Natural killer cell (primary cell): ENCODE data around the gene RSPRY1. TPM values are rescaled to one million over a fixed set of nuclear protein-coding genes. Genes with fewer than 3 reads are reported as not detected.

Source experiments
- ATAC-seq, 3 donors: fragments of 150-1000 bp in 2 of 3; fragments of 200-7000 bp in 1 of 3; cut with Tn5 transposase; 1 replicate in 1 of 3; 2 replicates in 2 of 3; pipeline ENCODE4 v1.10.0; 2021; ENCODE audit warnings: mild to moderate bottlenecking in 2 of 3, moderate library complexity in 2 of 3
- DNase-seq, 2 donors: peaks; one replicate each; pipeline versions ENCODE4 v3.0.0 to v3.0.0-alpha.2; 2013 to 2021; ENCODE audit warnings: mixed read lengths in 1 of 2
- H3K27ac ChIP-seq: one replicate; pipeline ENCODE4 v1.5.1; 2013; ENCODE audit warnings: mild to moderate bottlenecking, low read length
- H3K27me3 ChIP-seq: one replicate; pipeline ENCODE4 v1.6.1; 2013; ENCODE audit warnings: low read length; ENCODE audit not compliant: control insufficient read depth, insufficient read depth
- H3K36me3 ChIP-seq: one replicate; pipeline ENCODE4 v1.6.1; 2013; ENCODE audit warnings: low read length; ENCODE audit not compliant: control insufficient read depth, insufficient read depth
- H3K4me1 ChIP-seq: one replicate; pipeline ENCODE4 v1.6.1; 2013; ENCODE audit warnings: low read length; ENCODE audit not compliant: control insufficient read depth, insufficient read depth
- H3K4me3 ChIP-seq: one replicate; pipeline ENCODE4 v1.5.1; 2013; ENCODE audit warnings: low read length
- H3K9me3 ChIP-seq: one replicate; pipeline ENCODE4 v1.6.1; 2013; ENCODE audit warnings: low read length; ENCODE audit not compliant: control insufficient read depth, insufficient read depth
- H3K27ac Mint-ChIP-seq, 2 donors: one replicate each; pipeline ENCODE4 v1.8.0; 2022; ENCODE audit warnings: mild to moderate bottlenecking in 2 of 2, mixed read lengths in 2 of 2, moderate library complexity in 1 of 2
- H3K27me3 Mint-ChIP-seq, 2 donors: one replicate each; pipeline ENCODE4 v1.8.0; 2022; ENCODE audit warnings: low read depth in 2 of 2, mixed read lengths in 2 of 2
- H3K36me3 Mint-ChIP-seq: one replicate; pipeline ENCODE4 v1.8.0; 2022; ENCODE audit warnings: mixed read lengths
- H3K4me1 Mint-ChIP-seq, 2 donors: one replicate each; pipeline ENCODE4 v1.8.0; 2022; ENCODE audit warnings: mixed read lengths in 2 of 2
- H3K4me3 Mint-ChIP-seq: one replicate; pipeline ENCODE4 v1.8.0; 2022; ENCODE audit warnings: mild to moderate bottlenecking, moderate library complexity, mixed read lengths
- H3K9me3 Mint-ChIP-seq, 2 donors: one replicate each; pipeline ENCODE4 v1.8.0; 2022; ENCODE audit warnings: mixed read lengths in 2 of 2
- WGBS: methylation state at CpG from one replicate; pipeline ENCODE4 v1.1.7; 2013; ENCODE audit warnings: missing lambda C conversion rate; ENCODE audit not compliant: insufficient coverage; 5-methylcytosine and 5-hydroxymethylcytosine counted together
- intact Hi-C: fragments of 100-400 bp; cut with micrococcal nuclease; formaldehyde crosslinking; loops from one replicate; pipeline ENCODE4 v1.14.2; 2022
- total RNA-seq, 4 donors: library from RNA; stranded (reverse); fragments of 120-200 nt in 1 of 4; gene quantifications; one replicate each; pipeline versions ENCODE4 v1.2.3 to v1.2.4, GENCODE V29; 2013 to 2022
- TF ChIP-seq, protein P1 (sequence below): fragments of 200-600 bp; IDR thresholded peaks from one replicate; pipeline ENCODE4 v1.8.0; 2022; ENCODE audit warnings: antibody characterized with exemption

RSPRY1 gene
- total RNA-seq, 3 donors from 2014 or later (not counting 1 experiment from before 2014, with no cell fraction given), result 22.6 to 26.6 (median 23.4) TPM

DNA sequence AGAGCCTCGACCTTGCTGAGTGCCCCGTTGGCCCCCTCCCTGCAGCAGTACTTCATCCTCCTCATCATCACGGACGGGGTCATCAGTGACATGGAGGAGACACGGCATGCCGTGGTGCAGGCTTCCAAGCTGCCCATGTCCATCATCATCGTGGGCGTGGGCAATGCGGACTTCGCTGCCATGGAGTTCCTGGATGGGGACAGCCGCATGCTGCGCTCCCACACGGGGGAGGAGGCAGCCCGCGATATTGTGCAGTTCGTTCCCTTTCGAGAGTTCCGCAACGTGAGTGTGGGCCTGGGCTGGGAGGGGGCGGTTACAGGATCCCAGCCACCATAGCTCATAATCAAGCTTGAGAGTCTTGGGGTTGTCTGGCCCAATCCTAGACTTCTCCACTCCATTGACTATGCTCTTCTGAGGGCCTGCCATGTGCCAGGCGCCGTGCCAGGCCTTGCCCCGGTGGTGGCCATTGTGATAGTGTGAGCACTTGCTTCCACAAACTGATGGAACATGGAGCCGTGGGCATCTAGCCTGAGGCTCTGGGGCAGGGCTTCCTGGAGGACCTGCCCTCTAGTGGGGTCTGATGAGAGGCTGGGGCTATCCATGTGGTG lies 40.0 kb upstream of the RSPRY1 start:
- H3K9me3 ChIP-seq, result no peaks in the 10 kb centered on the region
- Mint-ChIP-seq H3K4me1 (peaks cover 20 to 27% of the 10 kb centered on the region in 2 donors), H3K9me3 (no peaks in the 10 kb centered on the region), H3K4me3 (no peak overlapping the region), H3K27ac (no peak overlapping the region), H3K27me3 (no peaks in the 10 kb centered on the region), H3K36me3 (no peaks in the 10 kb centered on the region)
- ATAC-seq, result no peak
- no peak for DNase-seq
- H3K4me3 ChIP-seq, result no peak overlapping the region
- H3K27me3 ChIP-seq, result no peaks in the 10 kb centered on the region
- H3K27ac ChIP-seq, result no peak overlapping the region
- intact Hi-C loops, result no loop called here
- 96% methylated on average over 24 of the region's 24 CpGs for WGBS
- H3K4me1 ChIP-seq, result peaks cover 31% of the 10 kb centered on the region
- TF ChIP-seq, protein P1, sequence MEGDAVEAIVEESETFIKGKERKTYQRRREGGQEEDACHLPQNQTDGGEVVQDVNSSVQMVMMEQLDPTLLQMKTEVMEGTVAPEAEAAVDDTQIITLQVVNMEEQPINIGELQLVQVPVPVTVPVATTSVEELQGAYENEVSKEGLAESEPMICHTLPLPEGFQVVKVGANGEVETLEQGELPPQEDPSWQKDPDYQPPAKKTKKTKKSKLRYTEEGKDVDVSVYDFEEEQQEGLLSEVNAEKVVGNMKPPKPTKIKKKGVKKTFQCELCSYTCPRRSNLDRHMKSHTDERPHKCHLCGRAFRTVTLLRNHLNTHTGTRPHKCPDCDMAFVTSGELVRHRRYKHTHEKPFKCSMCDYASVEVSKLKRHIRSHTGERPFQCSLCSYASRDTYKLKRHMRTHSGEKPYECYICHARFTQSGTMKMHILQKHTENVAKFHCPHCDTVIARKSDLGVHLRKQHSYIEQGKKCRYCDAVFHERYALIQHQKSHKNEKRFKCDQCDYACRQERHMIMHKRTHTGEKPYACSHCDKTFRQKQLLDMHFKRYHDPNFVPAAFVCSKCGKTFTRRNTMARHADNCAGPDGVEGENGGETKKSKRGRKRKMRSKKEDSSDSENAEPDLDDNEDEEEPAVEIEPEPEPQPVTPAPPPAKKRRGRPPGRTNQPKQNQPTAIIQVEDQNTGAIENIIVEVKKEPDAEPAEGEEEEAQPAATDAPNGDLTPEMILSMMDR, result no peak
- H3K36me3 ChIP-seq, result no peaks in the 10 kb centered on the region

GRCh38 chr16:57146735-57147134 lies 39.4 kb upstream of the RSPRY1 start:
- no peak overlapping the region for H3K27ac Mint-ChIP-seq
- Histone ChIP-seq H3K4me3 (no peak overlapping the region), H3K27me3 (no peaks in the 10 kb centered on the region), H3K4me1 (peaks cover 25% of the 10 kb centered on the region), H3K9me3 (no peaks in the 10 kb centered on the region), H3K36me3 (no peaks in the 10 kb centered on the region), H3K27ac (no peak overlapping the region)
- WGBS, result 99% methylated on average over 5 of the region's 5 CpGs
- no peak for DNase-seq
- ATAC-seq, result no peak
- H3K4me1 Mint-ChIP-seq, result peaks cover 18 to 24% of the 10 kb centered on the region in 2 donors
- TF ChIP-seq, protein P1, result no peak
- no peaks in the 10 kb centered on the region for H3K9me3 Mint-ChIP-seq
- intact Hi-C loops, result no loop called here
- no peak overlapping the region for H3K4me3 Mint-ChIP-seq
- H3K36me3 Mint-ChIP-seq, result no peaks in the 10 kb centered on the region
- H3K27me3 Mint-ChIP-seq, result no peaks in the 10 kb centered on the region

DNA sequence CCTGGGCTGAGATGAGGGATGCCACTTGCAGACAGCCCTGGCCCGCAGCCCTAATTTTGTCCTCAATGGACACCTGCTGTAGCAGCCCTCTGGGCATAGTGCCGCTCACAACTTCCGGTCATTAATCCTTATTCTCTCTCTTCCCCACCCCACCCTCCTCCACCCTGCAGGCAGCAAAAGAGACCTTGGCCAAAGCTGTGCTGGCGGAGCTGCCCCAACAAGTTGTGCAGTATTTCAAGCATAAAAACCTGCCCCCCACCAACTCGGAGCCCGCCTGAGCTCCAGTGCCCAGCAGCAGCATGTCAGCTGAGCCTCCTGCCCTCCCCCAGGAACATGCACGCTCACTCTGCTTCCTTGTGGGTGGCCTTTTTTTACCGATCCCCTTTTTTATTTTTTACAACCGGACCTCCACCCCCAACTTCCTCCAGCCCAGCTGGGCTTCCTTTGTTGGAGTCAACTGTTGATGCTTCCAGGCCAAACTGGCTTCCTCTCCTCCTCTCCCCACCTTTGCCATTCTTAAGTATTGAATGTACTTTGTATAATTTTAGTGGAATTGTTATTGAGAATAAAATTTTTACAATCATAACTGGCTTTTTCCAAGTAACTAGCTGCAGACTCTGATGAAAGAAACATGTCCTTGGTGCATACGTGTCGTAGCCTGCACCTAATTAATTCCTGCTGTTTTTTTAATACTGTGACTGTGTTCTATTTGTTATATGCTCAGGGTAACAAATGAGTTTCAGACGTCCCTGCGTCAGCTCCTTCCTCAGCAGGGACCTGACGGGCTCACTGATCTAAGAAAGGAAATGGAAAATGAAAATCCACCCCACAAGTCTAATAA lies 38.5 kb upstream of the RSPRY1 start:
- peaks cover 12 to 18% of the 10 kb centered on the region in 2 donors for H3K4me1 Mint-ChIP-seq
- H3K27ac Mint-ChIP-seq, result peak overlapping the region in 1 of 2 donors; percentile 22
- Histone ChIP-seq H3K9me3 (no peaks in the 10 kb centered on the region), H3K27ac (no peak overlapping the region), H3K27me3 (no peaks in the 10 kb centered on the region), H3K4me1 (peaks cover 16% of the 10 kb centered on the region), H3K36me3 (peaks cover 7% of the 10 kb centered on the region), H3K4me3 (no peak overlapping the region)
- WGBS, result 34% methylated on average over 11 of the region's 14 CpGs
- H3K4me3 Mint-ChIP-seq, result no peak overlapping the region
- ATAC-seq (no peak), DNase-seq (no peak)
- H3K9me3 Mint-ChIP-seq, result no peaks in the 10 kb centered on the region
- peaks cover 7% of the 10 kb centered on the region for H3K36me3 Mint-ChIP-seq
- TF ChIP-seq, protein P1, result no peak
- intact Hi-C loops, result no loop called here
- H3K27me3 Mint-ChIP-seq, result no peaks in the 10 kb centered on the region
